Heart left ventricle (tissue), 13 donors: ENCODE measurements around the gene CCSER1.

Experiments
- POLR2A ChIP-seq, 2 donors: fragments of 450-650 bp; IDR thresholded peaks; one replicate each; pipeline ENCODE4 v1.6.1; 2017; ENCODE audit warnings: antibody characterized with exemption in 2 of 2, mild to moderate bottlenecking in 2 of 2, moderate library complexity in 2 of 2
- TF ChIP-seq, protein P1 (sequence below), 12 donors: fragments of 200-600 bp; sonication (generic) in 4 of 12; IDR thresholded peaks; one replicate each; pipeline versions ENCODE4 v1.5.0 to v1.8.0; 2018 to 2022; ENCODE audit warnings: antibody characterized with exemption in 12 of 12, mild to moderate bottlenecking in 5 of 12
- donor health status: ischemic (EF 13 %, LVEDD 7.1; RV severe dilation, severe dysfunction).
- donor health status: DM: no; HTN: yes; CAD: no.
- donor health status: DM: no; HTN: no; CAD: no.
- donor health status: ischemic (EF 25% LVEDD 6.9; RV normal size, moderate dysfunction).
- donor health status: ischemic (EF 25% LVEDD 5.7; RV mildly dilated, moderate dysfunction).
- donor health status: ischemic (EF 35%, LVEDD 5.7; RV mildly dilated, moderate dysfunction).
- donor health status: nonischemic (EF 11% LVEDD 7.7; RV severe dilation, severe dysfunction).
- donor health status: DM: yes; HTN: yes; CAD: no.
- donor health status: PGD.
- donor health status: ischemic (EF 29% LVEDD 5.4; RV normal size, mild dysfunction).
- donor health status: nonischemic (EF 23%, LVEDD 6.1; RV moderate dilation, normal function).

DNA sequence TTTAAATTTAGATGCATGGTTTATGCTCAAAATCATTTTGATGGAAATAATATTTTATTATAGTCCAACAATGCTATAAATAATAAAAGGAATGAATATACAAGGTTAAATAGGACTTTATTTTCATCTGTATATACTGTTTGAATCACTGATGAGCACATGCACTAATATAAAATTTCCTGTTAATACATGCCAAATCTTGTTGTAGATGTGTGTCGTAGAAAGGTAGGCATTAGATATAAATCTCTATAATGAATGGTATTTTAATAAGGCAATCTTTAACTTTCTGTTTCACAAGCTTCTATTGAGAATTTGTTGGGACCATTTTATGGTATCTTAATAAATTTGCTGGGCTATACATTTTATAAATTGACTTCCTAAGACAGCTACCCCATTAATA, 868.8 kb downstream of the CCSER1 start:
- TF ChIP-seq, protein P1, sequence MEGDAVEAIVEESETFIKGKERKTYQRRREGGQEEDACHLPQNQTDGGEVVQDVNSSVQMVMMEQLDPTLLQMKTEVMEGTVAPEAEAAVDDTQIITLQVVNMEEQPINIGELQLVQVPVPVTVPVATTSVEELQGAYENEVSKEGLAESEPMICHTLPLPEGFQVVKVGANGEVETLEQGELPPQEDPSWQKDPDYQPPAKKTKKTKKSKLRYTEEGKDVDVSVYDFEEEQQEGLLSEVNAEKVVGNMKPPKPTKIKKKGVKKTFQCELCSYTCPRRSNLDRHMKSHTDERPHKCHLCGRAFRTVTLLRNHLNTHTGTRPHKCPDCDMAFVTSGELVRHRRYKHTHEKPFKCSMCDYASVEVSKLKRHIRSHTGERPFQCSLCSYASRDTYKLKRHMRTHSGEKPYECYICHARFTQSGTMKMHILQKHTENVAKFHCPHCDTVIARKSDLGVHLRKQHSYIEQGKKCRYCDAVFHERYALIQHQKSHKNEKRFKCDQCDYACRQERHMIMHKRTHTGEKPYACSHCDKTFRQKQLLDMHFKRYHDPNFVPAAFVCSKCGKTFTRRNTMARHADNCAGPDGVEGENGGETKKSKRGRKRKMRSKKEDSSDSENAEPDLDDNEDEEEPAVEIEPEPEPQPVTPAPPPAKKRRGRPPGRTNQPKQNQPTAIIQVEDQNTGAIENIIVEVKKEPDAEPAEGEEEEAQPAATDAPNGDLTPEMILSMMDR (IDR thresholded peaks at IDR 0.05): no peak
- no peak for TF ChIP-seq POLR2A (IDR thresholded peaks at IDR 0.05)
